Inferior parietal cortex (tissue), 1 donor: ENCODE measurements around the gene RER1.

Experiments used
- DNase-seq: peaks from one replicate; pipeline ENCODE4 v3.0.0-alpha.2; 2016; ENCODE audit errors: extremely low spot score

RER1 gene

GRCh38 chr1:2407166-2407990 is 15.7 kb downstream of the RER1 start:
- no peak for DNase-seq

GRCh38 chr1:2407991-2408275 is 16.3 kb downstream of the RER1 start:
- no peak for DNase-seq

GRCh38 chr1:2408456-2408855 is 16.8 kb downstream of the RER1 start:
- DNase-seq: no peak

- no peak for DNase-seq
These were observed 17.2 kb downstream of the RER1 start for GRCh38 chr1:2408859-2409276.

- no peak for DNase-seq
These were observed 18.1 kb downstream of the RER1 start for GRCh38 chr1:2409745-2410144.

- DNase-seq: no peak
These were observed 20.3 kb downstream of the RER1 start for GRCh38 chr1:2411801-2412394.

- peak; percentile 89 for DNase-seq
These were observed 20.7 kb downstream of the RER1 start, which contains the start of gene PEX10 for GRCh38 chr1:2412395-2412772. PEX10 (minus strand) TSS chr1:2412564; CDS start chr1:2412502, 62 bp downstream.

- DNase-seq: no peak
These were observed 21.3 kb downstream of the RER1 start for GRCh38 chr1:2412773-2413494.

GRCh38 chr1:2413495-2414296 is 22.1 kb downstream of the RER1 start:
- DNase-seq: no peak

GRCh38 chr1:2414297-2414958 is 22.8 kb downstream of the RER1 start:
- DNase-seq: peak; percentile 79

- DNase-seq: no peak
These were observed 23.7 kb downstream of the RER1 start for GRCh38 chr1:2415337-2415736.

GRCh38 chr1:2415801-2416208 is 24.2 kb downstream of the RER1 start:
- DNase-seq: no peak

- no peak for DNase-seq
These were observed 24.8 kb downstream of the RER1 start for GRCh38 chr1:2416403-2416802.

- DNase-seq: no peak
These were observed 25.6 kb downstream of the RER1 start for GRCh38 chr1:2417083-2417832.

GRCh38 chr1:2417833-2418225 is 26.2 kb downstream of the RER1 start:
- DNase-seq: no peak

- DNase-seq: no peak
These were observed 27.2 kb downstream of the RER1 start for GRCh38 chr1:2418791-2419320.

- DNase-seq: no peak
These were observed 27.8 kb downstream of the RER1 start for GRCh38 chr1:2419416-2419815.

GRCh38 chr1:2422523-2422922 is 30.9 kb downstream of the RER1 start:
- DNase-seq: no peak

- DNase-seq: no peak
These were observed 34.3 kb downstream of the RER1 start for GRCh38 chr1:2425892-2426291.

- DNase-seq: no peak
These were observed 34.9 kb downstream of the RER1 start for GRCh38 chr1:2426540-2426939.

GRCh38 chr1:2427051-2427450 is 35.4 kb downstream of the RER1 start:
- DNase-seq: no peak
